ENCODE results near the gene DNAJC3.

DNAJC3 gene

GRCh38 chr13:95745289-95745688 lies 68.3 kb downstream of the DNAJC3 start:
- TF ChIP-seq EZH2phosphoT487 (conservative IDR thresholded peaks at IDR 0.05; ENCODE audit: low read length) (no peak), CTCF (IDR thresholded peaks at IDR 0.05; ENCODE audit: insufficient read depth, low read length, poor library complexity, severe bottlenecking) (no peak)
- Histone ChIP-seq H3F3A (ENCODE audit: insufficient read depth) (no peaks in the 10 kb centered on the region), H3K79me2 (ENCODE audit: insufficient read depth, low read length) (peaks cover 20% of the 10 kb centered on the region)

GRCh38 chr13:95745752-95746151 lies 68.8 kb downstream of the DNAJC3 start:
- Histone ChIP-seq H3F3A (ENCODE audit: insufficient read depth) (no peaks in the 10 kb centered on the region), H4K20me1 (ENCODE audit: low read depth, low read length) (no peaks in the 10 kb centered on the region), H3K4me2 (ENCODE audit: low read depth, low read length, poor library complexity, severe bottlenecking) (no peak overlapping the region), H3K9me2 (replicated peaks; ENCODE audit: insufficient read depth, low read length) (no peaks in the 10 kb centered on the region), H3K27ac (ENCODE audit: low read depth, low read length) (no peak overlapping the region), H3K9me3 (ENCODE audit: insufficient read depth, low read length) (no peaks in the 10 kb centered on the region), H3K27me3 (ENCODE audit: low read length) (no peaks in the 10 kb centered on the region), H3K36me3 (ENCODE audit: low read length) (no peaks in the 10 kb centered on the region), H3K9ac (ENCODE audit: low read length) (no peak overlapping the region), H3K4me3 (ENCODE audit: insufficient read depth, low read length, poor library complexity, severe bottlenecking) (no peak overlapping the region), H3K79me2 (ENCODE audit: insufficient read depth, low read length) (peaks cover 20% of the 10 kb centered on the region), H2AFZ (ENCODE audit: low read depth, low read length, severe bottlenecking) (no peak overlapping the region)
- TF ChIP-seq CTCF (IDR thresholded peaks at IDR 0.05; ENCODE audit: insufficient read depth, low read length, poor library complexity, severe bottlenecking), result no peak
- no peak for TF ChIP-seq EZH2phosphoT487 (conservative IDR thresholded peaks at IDR 0.05; ENCODE audit: low read length)

More at GRCh38 chr13:95745289-95745688, 68.3 kb downstream of the DNAJC3 start:
- Histone ChIP-seq H3K4me2 (ENCODE audit: low read depth, low read length, poor library complexity, severe bottlenecking) (no peak overlapping the region), H3K9me2 (replicated peaks; ENCODE audit: insufficient read depth, low read length) (no peaks in the 10 kb centered on the region), H3K27me3 (ENCODE audit: low read length) (no peaks in the 10 kb centered on the region), H4K20me1 (ENCODE audit: low read depth, low read length) (no peaks in the 10 kb centered on the region), H3K9ac (ENCODE audit: low read length) (no peak overlapping the region), H2AFZ (ENCODE audit: low read depth, low read length, severe bottlenecking) (no peak overlapping the region), H3K27ac (ENCODE audit: low read depth, low read length) (no peak overlapping the region), H3K36me3 (ENCODE audit: low read length) (no peaks in the 10 kb centered on the region), H3K9me3 (ENCODE audit: insufficient read depth, low read length) (no peaks in the 10 kb centered on the region), H3K4me3 (ENCODE audit: insufficient read depth, low read length, poor library complexity, severe bottlenecking) (no peak overlapping the region)

- no peak overlapping the region for H3K27ac ChIP-seq (ENCODE audit: low read depth, low read length)
- no peaks in the 10 kb centered on the region for H3K36me3 ChIP-seq (ENCODE audit: low read length)
- no peak overlapping the region for H3K4me3 ChIP-seq (ENCODE audit: insufficient read depth, low read length, poor library complexity, severe bottlenecking)
- H3K27me3 ChIP-seq (ENCODE audit: low read length), result no peaks in the 10 kb centered on the region
- no peak overlapping the region for H3K4me2 ChIP-seq (ENCODE audit: low read depth, low read length, poor library complexity, severe bottlenecking)
- H3K9me3 ChIP-seq (ENCODE audit: insufficient read depth, low read length), result no peaks in the 10 kb centered on the region
- H4K20me1 ChIP-seq (ENCODE audit: low read depth, low read length), result no peaks in the 10 kb centered on the region
- no peak overlapping the region for H3K9ac ChIP-seq (ENCODE audit: low read length)
- H3F3A ChIP-seq (ENCODE audit: insufficient read depth), result no peaks in the 10 kb centered on the region
- H3K9me2 ChIP-seq (replicated peaks; ENCODE audit: insufficient read depth, low read length), result no peaks in the 10 kb centered on the region
- 0 out of 2 replicates have a peak, but pooled peaks cover 2% of the 10 kb centered on the region for H3K79me2 ChIP-seq (ENCODE audit: insufficient read depth, low read length)
- no peak overlapping the region for H2AFZ ChIP-seq (ENCODE audit: low read depth, low read length, severe bottlenecking)
- TF ChIP-seq EZH2phosphoT487 (conservative IDR thresholded peaks at IDR 0.05; ENCODE audit: low read length) (no peak), CTCF (IDR thresholded peaks at IDR 0.05; ENCODE audit: insufficient read depth, low read length, poor library complexity, severe bottlenecking) (no peak)
Measured at GRCh38 chr13:95749545-95749944, 72.6 kb downstream of the DNAJC3 start.
